HEK293 (cell line): ENCODE results near the gene MGLL.

Source experiments
- CTCF ChIA-PET: fragments of 350-600 bp; formaldehyde crosslinking; extraction: SDS; loops from one replicate; lab custom pipeline; 2021; ENCODE audit warnings: antibody characterized with exemption; lab: Yijun Ruan, JAX
- POLR2A ChIA-PET: fragments of 300-600 bp; formaldehyde crosslinking; extraction: SDS; loops from one replicate; lab custom pipeline; 2020; ENCODE audit warnings: antibody characterized with exemption, inconsistent platforms; lab: Yijun Ruan, JAX
- H3K27ac ChIP-seq: fragments of 200-500 bp; sonication (Bioruptor generic); 2 replicates; pipeline ENCODE4 v1.5.1; 2014; ENCODE audit warnings: low read depth, low read length, control low read depth, inconsistent platforms; ENCODE audit errors: extremely low read depth
- H3K36me3 ChIP-seq, 2 experiments: fragments of 200-500 bp in 1 of 2; sonication (Bioruptor generic) in 1 of 2; 1 replicate in 1 of 2; 2 replicates in 1 of 2; pipeline ENCODE4 v1.5.1; 2014 to 2017; ENCODE audit warnings: inconsistent platforms in 2 of 2, low read length in 2 of 2; ENCODE audit not compliant: control insufficient read depth in 2 of 2, insufficient read depth in 1 of 2
- H3K4me1 ChIP-seq: fragments of 200-500 bp; sonication (Bioruptor generic); 2 replicates; pipeline ENCODE4 v1.5.1; 2014; ENCODE audit warnings: mild to moderate bottlenecking, low read length, inconsistent platforms; ENCODE audit not compliant: control insufficient read depth, insufficient read depth
- H3K4me3 ChIP-seq: 2 replicates; pipeline ENCODE4 v1.5.1; 2011; ENCODE audit warnings: low read depth, mild to moderate bottlenecking, control low read depth, low read length, moderate library complexity
- H3K9me3 ChIP-seq: fragments of 200-500 bp; sonication (Bioruptor generic); 2 replicates; pipeline ENCODE4 v1.5.1; 2014; ENCODE audit warnings: low read depth, low read length, inconsistent platforms; ENCODE audit not compliant: control insufficient read depth, insufficient read depth
- FEZF1 ChIP-seq: fragments of 450-650 bp; formaldehyde crosslinking; IDR thresholded peaks from 2 replicates; pipeline ENCODE4 v1.5.1; 2016; ENCODE audit warnings: missing biosample characterization, missing genetic modification characterization
- GFI1B ChIP-seq: fragments of 450-650 bp; formaldehyde crosslinking; IDR thresholded peaks from 2 replicates; pipeline ENCODE4 v1.5.1; 2016; ENCODE audit warnings: missing biosample characterization, missing genetic modification characterization
- KLF10 ChIP-seq: fragments of 450-650 bp; IDR thresholded peaks from 2 replicates; pipeline ENCODE4 v1.5.1; 2018; ENCODE audit warnings: missing biosample characterization, mild to moderate bottlenecking, missing genetic modification characterization
- KLF9 ChIP-seq: fragments of 450-650 bp; formaldehyde crosslinking; IDR thresholded peaks from 2 replicates; pipeline ENCODE4 v1.5.1; 2016; ENCODE audit warnings: missing biosample characterization, missing genetic modification characterization, low read depth
- RBAK ChIP-seq: fragments of 450-650 bp; formaldehyde crosslinking; IDR thresholded peaks from 2 replicates; pipeline ENCODE4 v1.5.1; 2016; ENCODE audit warnings: missing biosample characterization, missing genetic modification characterization
- ZBTB17 ChIP-seq: fragments of 450-650 bp; formaldehyde crosslinking; IDR thresholded peaks from 2 replicates; pipeline ENCODE4 v1.5.1; 2016; ENCODE audit warnings: missing biosample characterization, missing genetic modification characterization
- ZIC2 ChIP-seq: fragments of 450-650 bp; formaldehyde crosslinking; IDR thresholded peaks from 2 replicates; pipeline ENCODE4 v1.5.1; 2016; ENCODE audit warnings: missing biosample characterization, missing genetic modification characterization
- ZNF133 ChIP-seq: fragments of 450-650 bp; formaldehyde crosslinking; IDR thresholded peaks from 2 replicates; pipeline ENCODE4 v1.5.1; 2016; ENCODE audit warnings: missing biosample characterization, missing genetic modification characterization
- ZNF311 ChIP-seq: fragments of 450-650 bp; formaldehyde crosslinking; IDR thresholded peaks from 2 replicates; pipeline ENCODE4 v1.5.1; 2017; ENCODE audit warnings: missing biosample characterization, missing genetic modification characterization, borderline replicate concordance
- ZNF324 ChIP-seq: fragments of 450-650 bp; formaldehyde crosslinking; IDR thresholded peaks from 2 replicates; pipeline ENCODE4 v1.5.1; 2016; ENCODE audit warnings: missing biosample characterization, missing genetic modification characterization
- ZNF341 ChIP-seq: fragments of 450-650 bp; formaldehyde crosslinking; IDR thresholded peaks from 2 replicates; pipeline ENCODE4; 2016; ENCODE audit warnings: low read depth, missing biosample characterization, missing genetic modification characterization
- ZNF521 ChIP-seq: fragments of 450-650 bp; formaldehyde crosslinking; IDR thresholded peaks from 2 replicates; pipeline ENCODE4 v1.5.1; 2017; ENCODE audit warnings: missing biosample characterization, mild to moderate bottlenecking, missing genetic modification characterization
- ZNF529 ChIP-seq: fragments of 450-650 bp; formaldehyde crosslinking; IDR thresholded peaks from 2 replicates; pipeline ENCODE4 v1.5.1; 2017; ENCODE audit warnings: missing genetic modification characterization, missing biosample characterization; ENCODE audit not compliant: insufficient replicate concordance
- ZNF677 ChIP-seq: fragments of 450-650 bp; IDR thresholded peaks from 2 replicates; pipeline ENCODE4 v1.5.0; 2018; ENCODE audit warnings: missing biosample characterization, mild to moderate bottlenecking, missing genetic modification characterization, moderate library complexity
- ZNF747 ChIP-seq: fragments of 450-650 bp; formaldehyde crosslinking; IDR thresholded peaks from 2 replicates; pipeline ENCODE4 v1.5.1; 2016; ENCODE audit warnings: missing biosample characterization, missing genetic modification characterization
- ZNF776 ChIP-seq: fragments of 450-650 bp; formaldehyde crosslinking; IDR thresholded peaks from 2 replicates; pipeline ENCODE4 v1.5.0; 2017; ENCODE audit warnings: missing biosample characterization, missing genetic modification characterization, borderline replicate concordance
- ZNF837 ChIP-seq: fragments of 450-650 bp; formaldehyde crosslinking; IDR thresholded peaks from 2 replicates; pipeline ENCODE4 v1.5.1; 2016; ENCODE audit warnings: missing biosample characterization, missing genetic modification characterization
- TF ChIP-seq, protein P1 (sequence below): fragments of 450-650 bp; formaldehyde crosslinking; IDR thresholded peaks from 2 replicates; pipeline ENCODE4 v1.5.1; 2017; ENCODE audit warnings: missing biosample characterization, mild to moderate bottlenecking, missing genetic modification characterization, moderate library complexity

The MGLL gene

DNA sequence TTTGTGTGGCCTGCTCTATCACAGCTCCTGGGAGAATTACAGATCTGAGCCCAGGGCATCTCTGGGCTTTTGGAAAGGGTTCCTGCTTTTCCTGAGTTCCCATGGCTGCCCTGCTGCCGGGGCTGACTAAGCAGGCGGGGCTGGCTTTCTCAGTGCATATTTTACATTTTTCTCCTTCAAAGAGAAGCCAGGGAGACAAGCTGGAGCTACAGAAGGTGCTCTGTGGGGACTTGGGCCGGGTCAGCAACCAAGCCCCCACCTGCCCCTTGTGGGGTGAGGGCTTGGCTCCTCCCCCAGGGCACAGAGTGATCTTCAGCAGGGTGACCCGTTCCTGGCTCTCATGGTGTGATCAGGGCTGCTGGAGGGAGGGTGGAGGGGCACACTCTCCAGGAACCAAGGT is 132.2 kb downstream of the MGLL start:
- H3K4me3 ChIP-seq, result no peak overlapping the region
- TF ChIP-seq ZNF324 (tag by site-specific recombination) (no peak), ZNF521 (tag by site-specific recombination) (no peak), ZBTB17 (no peak), FEZF1 (tag by site-specific recombination) (no peak)
- no peaks in the 10 kb centered on the region for H3K4me1 ChIP-seq
- no peaks in the 10 kb centered on the region for H3K36me3 ChIP-seq
- ChIA-PET CTCF (interaction anchor here (0.8 kb wide), 1 partner anchor 61 kb away, joined by 3 read pairs; no protein-coding TSS in a partner anchor), POLR2A (no interaction called here)
- H3K27ac ChIP-seq, result no peak overlapping the region
- no peaks in the 10 kb centered on the region for H3K9me3 ChIP-seq

DNA sequence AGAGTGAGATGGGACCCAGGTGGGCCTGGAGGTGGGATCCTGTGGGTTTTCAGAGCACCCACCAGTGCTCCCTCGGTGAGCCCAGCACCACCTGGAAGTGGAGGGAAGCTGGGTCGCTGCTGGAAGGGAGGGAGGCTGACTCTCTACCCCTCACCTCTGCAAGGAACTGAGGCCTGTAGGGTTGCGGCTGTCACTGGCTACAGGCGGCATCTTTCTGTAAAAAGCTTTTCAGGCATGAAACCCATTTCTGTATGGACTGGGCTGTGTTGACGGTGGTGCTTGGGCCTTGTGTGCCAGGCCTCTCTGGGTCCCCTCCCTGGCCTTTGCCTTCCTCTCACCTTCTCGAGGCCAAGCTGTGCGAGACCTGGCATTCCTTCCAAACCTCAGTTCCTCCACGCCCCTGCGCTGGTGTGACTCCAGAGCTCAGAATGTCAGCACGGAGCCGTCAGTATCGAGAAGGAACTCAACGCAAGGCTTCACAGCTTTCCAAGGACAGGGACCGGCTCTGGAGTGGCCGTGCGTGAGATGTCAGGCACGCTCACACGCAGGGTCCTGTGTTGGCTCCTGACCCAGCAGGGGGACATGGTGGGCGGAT is 133.0 kb downstream of the MGLL start:
- H3K4me3 ChIP-seq, result no peak overlapping the region
- no peak overlapping the region for H3K27ac ChIP-seq

DNA sequence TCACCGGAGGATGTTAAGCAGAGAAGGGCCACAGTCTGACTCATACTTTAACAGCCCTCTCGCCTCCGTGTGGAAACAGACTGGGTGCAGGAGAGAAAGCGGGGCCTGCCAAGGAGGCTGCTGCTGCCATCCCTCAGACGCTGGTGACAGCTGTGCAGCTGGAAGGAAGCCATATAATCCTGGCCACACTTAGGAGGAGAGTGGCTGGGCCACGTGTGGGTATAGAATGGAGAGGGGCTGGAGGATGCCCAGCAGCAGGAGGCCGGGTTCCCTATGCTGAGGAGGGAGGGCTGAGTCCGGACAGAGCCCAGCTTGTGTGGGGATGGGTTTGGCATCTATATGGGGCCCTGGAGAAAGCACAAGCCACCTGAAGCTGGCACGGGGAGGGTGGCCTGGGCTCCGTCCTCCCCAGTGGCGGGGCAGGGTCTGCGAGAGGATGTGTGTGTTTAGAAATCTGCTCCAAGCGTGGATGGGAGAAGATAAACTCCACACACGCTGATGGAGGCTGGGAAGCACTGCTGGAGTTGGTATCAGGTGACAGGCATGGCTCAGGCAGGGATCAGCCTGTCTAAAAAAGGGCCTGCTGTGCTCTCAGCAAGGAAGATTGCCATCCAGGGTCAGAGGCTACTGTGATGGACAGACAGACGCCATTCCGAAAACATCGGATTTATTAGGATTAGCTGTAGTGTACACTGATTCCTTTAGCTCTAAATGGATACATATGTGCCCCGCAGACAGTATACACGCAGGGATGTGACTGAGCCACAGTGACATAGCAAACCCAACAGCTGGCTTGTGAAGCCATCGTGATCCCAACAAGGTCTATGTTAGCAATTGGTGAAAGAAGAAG is 133.7 kb downstream of the MGLL start:
- POLR2A ChIA-PET, result no interaction called here
- TF ChIP-seq ZNF747 (tag by site-specific recombination) (no peak), ZIC2 (tag by site-specific recombination) (peak; percentile 79)
- CTCF ChIA-PET, result interaction anchor here (0.7 kb wide), 1 partner anchor 79 kb away, joined by 3 read pairs; no protein-coding TSS in a partner anchor
- H3K27ac ChIP-seq, result no peak overlapping the region
- H3K4me1 ChIP-seq, result no peaks in the 10 kb centered on the region
- no peak overlapping the region for H3K4me3 ChIP-seq
- H3K9me3 ChIP-seq, result no peaks in the 10 kb centered on the region
- H3K36me3 ChIP-seq, result no peaks in the 10 kb centered on the region

More for the DNA sequence above, 133.0 kb downstream of the MGLL start:
- CTCF ChIA-PET, result no interaction called here
- H3K4me1 ChIP-seq, result no peaks in the 10 kb centered on the region
- H3K9me3 ChIP-seq, result no peaks in the 10 kb centered on the region
- H3K36me3 ChIP-seq, result no peaks in the 10 kb centered on the region
- POLR2A ChIA-PET, result no interaction called here
- TF ChIP-seq GFI1B (tag by site-specific recombination) (no peak), ZNF776 (tag by site-specific recombination) (no peak), ZNF677 (tag by site-specific recombination) (no peak), ZNF837 (tag by site-specific recombination) (no peak), KLF9 (tag by site-specific recombination) (no peak), ZNF529 (tag by site-specific recombination) (no peak), ZNF341 (tag by site-specific recombination) (no peak), RBAK (no peak), FEZF1 (tag by site-specific recombination) (no peak), KLF10 (no peak), ZNF133 (tag by site-specific recombination) (no peak), ZNF311 (tag by site-specific recombination) (no peak)
- TF ChIP-seq, protein P1, sequence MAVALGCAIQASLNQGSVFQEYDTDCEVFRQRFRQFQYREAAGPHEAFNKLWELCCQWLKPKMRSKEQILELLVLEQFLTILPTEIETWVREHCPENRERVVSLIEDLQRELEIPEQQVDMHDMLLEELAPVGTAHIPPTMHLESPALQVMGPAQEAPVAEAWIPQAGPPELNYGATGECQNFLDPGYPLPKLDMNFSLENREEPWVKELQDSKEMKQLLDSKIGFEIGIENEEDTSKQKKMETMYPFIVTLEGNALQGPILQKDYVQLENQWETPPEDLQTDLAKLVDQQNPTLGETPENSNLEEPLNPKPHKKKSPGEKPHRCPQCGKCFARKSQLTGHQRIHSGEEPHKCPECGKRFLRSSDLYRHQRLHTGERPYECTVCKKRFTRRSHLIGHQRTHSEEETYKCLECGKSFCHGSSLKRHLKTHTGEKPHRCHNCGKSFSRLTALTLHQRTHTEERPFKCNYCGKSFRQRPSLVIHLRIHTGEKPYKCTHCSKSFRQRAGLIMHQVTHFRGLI (tag by site-specific recombination), result no peak
